Endothelial cell of umbilical vein (primary cell): ENCODE data around the gene CWC27. TPM values are rescaled to one million over a fixed set of nuclear protein-coding genes. Genes with fewer than 3 reads are reported as not detected.

ENCODE experiments used
- BruUV-seq: library from RNA; stranded (reverse); fragments of 400-500 nt; replicated peaks from 2 replicates; lab custom pipeline; 2021; lab: Mats Ljungman, UMichigan
- CTCF ChIA-PET: fragments of 300-600, 350-600 bp; sonication (Branson Sonifier 250); formaldehyde crosslinking; loops from one replicate; lab custom pipeline; 2021; ENCODE audit warnings: antibody characterized with exemption, inconsistent platforms; lab: Charles Lee
- POLR2A ChIA-PET: fragments of 300-600, 350-600 bp; sonication (Branson Sonifier 250); formaldehyde crosslinking; loops from one replicate; lab custom pipeline; 2021; ENCODE audit warnings: antibody characterized with exemption, inconsistent platforms; lab: Charles Lee
- DNase-seq: peaks from one replicate; pipeline ENCODE4 v3.0.0-alpha.2; 2011; ENCODE audit warnings: low read depth, low spot score
- FAIRE-seq: peaks from 2 replicates; lab custom pipeline; 2011; peaks lifted over from hg19 to GRCh38; lab: Jason Lieb, UNC
- H2AFZ ChIP-seq: 2 replicates; pipeline ENCODE4 v1.6.0; 2012; ENCODE audit warnings: low read depth, low read length, control low read depth, inconsistent platforms
- H3K27ac ChIP-seq: 2 replicates; pipeline ENCODE4 v1.5.1; 2011; ENCODE audit warnings: low read depth, mild to moderate bottlenecking, control low read depth, low read length, moderate library complexity; ENCODE audit not compliant: insufficient read depth
- H3K27me3 ChIP-seq, 2 experiments: 2 replicates each; pipeline versions ENCODE4 v1.6.0 to v1.6.1; 2011; ENCODE audit warnings: low read length in 2 of 2, mixed read lengths in 1 of 2; ENCODE audit not compliant: control insufficient read depth in 2 of 2, insufficient read depth in 2 of 2
- H3K36me3 ChIP-seq, 2 experiments: 2 replicates in 1 of 2; 3 replicates in 1 of 2; pipeline ENCODE4 v1.5.1; 2011; ENCODE audit warnings: low read length in 2 of 2, mild to moderate bottlenecking in 1 of 2, moderate library complexity in 1 of 2; ENCODE audit not compliant: control insufficient read depth in 2 of 2, insufficient read depth in 2 of 2; ENCODE audit errors: extremely low read depth in 1 of 2
- H3K4me1 ChIP-seq: 3 replicates; pipeline ENCODE4 v1.5.1; 2011; ENCODE audit warnings: mild to moderate bottlenecking, low read length; ENCODE audit not compliant: control insufficient read depth, insufficient read depth; ENCODE audit errors: extremely low read depth
- H3K4me2 ChIP-seq: 2 replicates; pipeline ENCODE4 v1.6.1; 2011; ENCODE audit warnings: low read length, control low read depth, mixed read lengths; ENCODE audit not compliant: insufficient read depth
- H3K4me3 ChIP-seq, 3 experiments: fragments of 200-600 bp in 1 of 3; sonication (generic), shearing (Covaris generic) in 1 of 3; replicated peaks in 1 of 3; 2 replicates each; pipeline ENCODE4 v1.5.1; 2011 to 2016; ENCODE audit warnings: control low read depth in 3 of 3, low read length in 3 of 3, mild to moderate bottlenecking in 2 of 3, inconsistent platforms in 1 of 3, low read depth in 1 of 3, moderate library complexity in 1 of 3; ENCODE audit not compliant: insufficient read depth in 1 of 3
- H3K79me2 ChIP-seq: 2 replicates; pipeline ENCODE4 v1.6.0; 2012; ENCODE audit warnings: low read length, inconsistent platforms; ENCODE audit not compliant: control insufficient read depth, insufficient read depth
- H3K9ac ChIP-seq: replicated peaks from 2 replicates; pipeline ENCODE3; 2011; ENCODE audit warnings: low read length, control low read depth; ENCODE audit not compliant: insufficient read depth; ENCODE audit errors: extremely low read depth
- H3K9me1 ChIP-seq: replicated peaks from 3 replicates; pipeline ENCODE4 v1.6.0; 2011; ENCODE audit warnings: mild to moderate bottlenecking, low read length; ENCODE audit not compliant: control insufficient read depth, insufficient read depth; ENCODE audit errors: extremely low read depth
- H3K9me3 ChIP-seq: replicated peaks from 2 replicates; pipeline ENCODE4 v1.5.1; 2012; ENCODE audit warnings: low read length, inconsistent platforms; ENCODE audit not compliant: control insufficient read depth, insufficient read depth
- H4K20me1 ChIP-seq: replicated peaks from 2 replicates; pipeline ENCODE3; 2011; ENCODE audit warnings: mild to moderate bottlenecking, low read length; ENCODE audit not compliant: control insufficient read depth, insufficient read depth; ENCODE audit errors: extremely low read depth
- EZH2 ChIP-seq: IDR thresholded peaks from 2 replicates; pipeline ENCODE4 v1.6.1; 2012; ENCODE audit warnings: borderline replicate concordance, low read depth, mild to moderate bottlenecking, moderate library complexity, low read length, inconsistent platforms; ENCODE audit not compliant: severe bottlenecking
- FOS ChIP-seq: IDR thresholded peaks from 2 replicates; pipeline ENCODE4 v1.6.1; 2011; ENCODE audit warnings: mild to moderate bottlenecking, low read length, moderate library complexity, borderline replicate concordance; ENCODE audit not compliant: insufficient read depth
- GATA2 ChIP-seq: IDR thresholded peaks from 2 replicates; pipeline ENCODE4 v1.7.0; 2011; ENCODE audit warnings: low read depth, mild to moderate bottlenecking, moderate library complexity, mixed read lengths, low read length; ENCODE audit not compliant: insufficient read length, insufficient read depth
- JUN ChIP-seq: IDR thresholded peaks from 2 replicates; pipeline ENCODE4 v1.6.1; 2011; ENCODE audit warnings: borderline replicate concordance, low read depth; ENCODE audit not compliant: insufficient read length, insufficient read depth
- MYC ChIP-seq: IDR thresholded peaks from one replicate; pipeline ENCODE4 v1.6.1; 2011; ENCODE audit warnings: mild to moderate bottlenecking, low read depth, low read length
- POLR2A ChIP-seq: IDR thresholded peaks from 2 replicates; pipeline ENCODE4 v1.6.1; 2012; ENCODE audit warnings: low read depth, mild to moderate bottlenecking, control low read depth, low read length
- POLR2AphosphoS5 ChIP-seq: IDR thresholded peaks from 2 replicates; pipeline ENCODE4 v1.6.1; 2012; ENCODE audit warnings: low read depth, mild to moderate bottlenecking, control low read depth, low read length, moderate library complexity; ENCODE audit not compliant: insufficient read depth
- dilution Hi-C: fragments of 300-500 bp; cut with MboI; formaldehyde crosslinking; loops from one replicate; pipeline ENCODE4 v1.15.0; 2019; ENCODE audit warnings: low sequenced_read_pairs; ENCODE audit not compliant: extremely low pct_ligation_motif_present
- intact Hi-C: fragments of 100-400 bp; cut with micrococcal nuclease; formaldehyde crosslinking; loops from one replicate; pipeline ENCODE4 v1.10.0; 2022
- polyA plus RNA-seq, 4 experiments: library from polyadenylated mRNA; depleted of rRNA in 3 of 4; stranded (reverse) in 3 of 4; unstranded in 1 of 4; fragments of >200 nt; gene quantifications; 2 replicates each; pipeline versions ENCODE4 v1.2.1 to v1.2.3, GENCODE V29; 2011 to 2012; ENCODE audit warnings: missing spikeins in 1 of 4
- total RNA-seq: library from RNA; stranded (reverse); gene quantifications from 2 replicates; pipeline ENCODE4 v1.2.3, GENCODE V29; 2021
- TF ChIP-seq, protein P1 (sequence below): IDR thresholded peaks from 2 replicates; pipeline ENCODE4 v1.6.1; 2011; ENCODE audit not compliant: insufficient read depth, insufficient read length
- TF ChIP-seq, protein P2 (sequence below), 2 donors: IDR thresholded peaks; 1 replicate in 1 of 2; 2 replicates in 1 of 2; pipeline ENCODE4 v1.5.1; 2011; ENCODE audit warnings: low read length in 2 of 2, mild to moderate bottlenecking in 2 of 2, moderate library complexity in 2 of 2, control low read depth in 1 of 2, inconsistent platforms in 1 of 2, low read depth in 1 of 2; ENCODE audit not compliant: insufficient read depth in 1 of 2; ENCODE audit errors: extremely low read depth in 1 of 2

CWC27 gene
- total and polyA plus RNA-seq, 2 donors (not counting 3 experiments of a cell fraction or from before 2014, with no cell fraction given): 11.9 to 23.8 TPM

DNA sequence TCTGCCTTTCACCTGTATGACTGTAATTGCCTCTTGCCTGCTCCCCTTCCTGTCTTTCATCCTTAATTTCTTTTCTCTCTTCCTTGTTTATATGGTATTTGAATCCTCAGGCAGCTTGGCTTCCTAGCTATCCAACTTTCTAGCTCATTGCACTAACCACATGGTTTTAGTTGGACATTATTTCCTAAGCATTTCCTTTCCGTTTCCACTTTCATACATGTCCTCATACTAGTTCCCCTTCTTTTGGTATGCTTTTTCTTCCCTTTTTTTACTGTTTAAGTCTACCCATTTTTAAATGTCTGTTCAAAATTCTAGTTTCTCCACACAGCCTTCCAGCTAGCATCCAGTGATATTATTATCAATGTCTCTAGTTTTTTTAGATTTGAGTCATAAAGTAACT, 6.6 kb downstream of the CWC27 start:
- DNase-seq (no peak), FAIRE-seq (no peak)
- no peak overlapping the region for H3K4me3 ChIP-seq
- dilution Hi-C loops: no loop called here
- H4K20me1 ChIP-seq: no peaks in the 10 kb centered on the region
- no peaks in the 10 kb centered on the region for H3K36me3 ChIP-seq
- no peak overlapping the region for H3K27ac ChIP-seq
- H3K9me3 ChIP-seq: no peaks in the 10 kb centered on the region
- no peaks in the 10 kb centered on the region for H3K27me3 ChIP-seq
- BruUV-seq: no TSS peak
- peaks cover 12% of the 10 kb centered on the region for H3K79me2 ChIP-seq
- ChIA-PET CTCF (interaction anchor here (0.6 to 1.3 kb wide), 2 partner anchors 9 to 38 kb away, joined by 3 to 6 read pairs; no protein-coding TSS in a partner anchor), POLR2A (no interaction called here)
- H3K9me1 ChIP-seq: no peaks in the 10 kb centered on the region
- intact Hi-C loops: no loop called here
- TF ChIP-seq JUN: no peak
- TF ChIP-seq GATA2: no peak
- TF ChIP-seq, protein P1, sequence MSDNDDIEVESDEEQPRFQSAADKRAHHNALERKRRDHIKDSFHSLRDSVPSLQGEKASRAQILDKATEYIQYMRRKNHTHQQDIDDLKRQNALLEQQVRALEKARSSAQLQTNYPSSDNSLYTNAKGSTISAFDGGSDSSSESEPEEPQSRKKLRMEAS: no peak
- no peak for TF ChIP-seq EZH2
- no peak for TF ChIP-seq FOS
- TF ChIP-seq MYC: no peak
- TF ChIP-seq POLR2A: no peak
- TF ChIP-seq POLR2AphosphoS5: no peak
- TF ChIP-seq, protein P2, sequence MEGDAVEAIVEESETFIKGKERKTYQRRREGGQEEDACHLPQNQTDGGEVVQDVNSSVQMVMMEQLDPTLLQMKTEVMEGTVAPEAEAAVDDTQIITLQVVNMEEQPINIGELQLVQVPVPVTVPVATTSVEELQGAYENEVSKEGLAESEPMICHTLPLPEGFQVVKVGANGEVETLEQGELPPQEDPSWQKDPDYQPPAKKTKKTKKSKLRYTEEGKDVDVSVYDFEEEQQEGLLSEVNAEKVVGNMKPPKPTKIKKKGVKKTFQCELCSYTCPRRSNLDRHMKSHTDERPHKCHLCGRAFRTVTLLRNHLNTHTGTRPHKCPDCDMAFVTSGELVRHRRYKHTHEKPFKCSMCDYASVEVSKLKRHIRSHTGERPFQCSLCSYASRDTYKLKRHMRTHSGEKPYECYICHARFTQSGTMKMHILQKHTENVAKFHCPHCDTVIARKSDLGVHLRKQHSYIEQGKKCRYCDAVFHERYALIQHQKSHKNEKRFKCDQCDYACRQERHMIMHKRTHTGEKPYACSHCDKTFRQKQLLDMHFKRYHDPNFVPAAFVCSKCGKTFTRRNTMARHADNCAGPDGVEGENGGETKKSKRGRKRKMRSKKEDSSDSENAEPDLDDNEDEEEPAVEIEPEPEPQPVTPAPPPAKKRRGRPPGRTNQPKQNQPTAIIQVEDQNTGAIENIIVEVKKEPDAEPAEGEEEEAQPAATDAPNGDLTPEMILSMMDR (IDR thresholded peaks at IDR 0.05; ENCODE audit: extremely low read depth in 1 of 2, insufficient read depth in 1 of 2, low read depth in 1 of 2, low read length in 2 of 2): no peak
- no peak overlapping the region for H3K4me2 ChIP-seq
- no peak overlapping the region for H3K9ac ChIP-seq
- no peak overlapping the region for H2AFZ ChIP-seq
- H3K4me1 ChIP-seq: no peaks in the 10 kb centered on the region
